NT2/D1 (cell line): ENCODE data around the gene PSMD1.

Experiments
- DNase-seq: peaks from one replicate; pipeline ENCODE4 v3.0.0-alpha.2; 2011; ENCODE audit warnings: low read depth, low spot score
- H3K27me3 ChIP-seq: 2 replicates; pipeline ENCODE4 v1.6.0; 2011; ENCODE audit warnings: mild to moderate bottlenecking; ENCODE audit not compliant: insufficient read length, insufficient read depth
- H3K36me3 ChIP-seq: 2 replicates; pipeline ENCODE4 v1.6.1; 2011; ENCODE audit warnings: mild to moderate bottlenecking, low read length, mixed read lengths; ENCODE audit not compliant: insufficient read depth, insufficient read length
- H3K4me1 ChIP-seq: 2 replicates; pipeline ENCODE4 v1.5.1; 2011; ENCODE audit not compliant: insufficient read depth, insufficient read length
- H3K4me3 ChIP-seq: 2 replicates; pipeline ENCODE4 v1.5.1; 2011; ENCODE audit warnings: low read depth; ENCODE audit not compliant: insufficient read length
- H3K9ac ChIP-seq: 2 replicates; pipeline ENCODE4 v1.6.0; 2011; ENCODE audit warnings: low read depth; ENCODE audit not compliant: insufficient read length
- H3K9me3 ChIP-seq: 2 replicates; pipeline ENCODE4 v1.5.1; 2011; ENCODE audit warnings: mild to moderate bottlenecking, low read length; ENCODE audit not compliant: insufficient read depth
- SUZ12 ChIP-seq: IDR thresholded peaks from 2 replicates; pipeline ENCODE4 v1.6.1; 2011; ENCODE audit not compliant: insufficient read length, insufficient read depth; ENCODE audit errors: extremely low read depth
- YY1 ChIP-seq: IDR thresholded peaks from 2 replicates; pipeline ENCODE4 v1.6.1; 2011; ENCODE audit not compliant: insufficient read length, insufficient read depth
- ZNF274 ChIP-seq: IDR thresholded peaks from 2 replicates; pipeline ENCODE4 v1.6.1; 2011; ENCODE audit warnings: mild to moderate bottlenecking, low read depth, low read length

The PSMD1 gene

GRCh38 chr2:231036578-231037106, 20.0 kb upstream of the PSMD1 start:
- H3K9me3 ChIP-seq: no peaks in the 10 kb centered on the region
- peaks cover 38% of the 10 kb centered on the region for H3K27me3 ChIP-seq
- no peak for DNase-seq
- H3K9ac ChIP-seq: no peak overlapping the region
- peaks cover 4% of the 10 kb centered on the region for H3K36me3 ChIP-seq
- H3K4me1 ChIP-seq: peaks cover 2% of the 10 kb centered on the region
- no peak overlapping the region for H3K4me3 ChIP-seq
- TF ChIP-seq SUZ12 (no peak), YY1 (no peak), ZNF274 (no peak)

GRCh38 chr2:231037202-231037730, 19.4 kb upstream of the PSMD1 start, which contains the start of gene C2orf72:
TSS of gene C2orf72 (plus strand) at chr2:231037523. CDS start at chr2:231037566, 43 bp downstream.
- Histone ChIP-seq H3K9ac (peak within 1 kb of the TSS; percentile 83), H3K4me3 (peak within 1 kb of the TSS; percentile 61), H3K27me3 (peaks cover 34% of the 10 kb centered on the region), H3K9me3 (no peaks in the 10 kb centered on the region), H3K4me1 (peaks cover 2% of the 10 kb centered on the region), H3K36me3 (peaks cover 10% of the 10 kb centered on the region)
- DNase-seq: no peak
- TF ChIP-seq SUZ12: no peak
- no peak for TF ChIP-seq YY1
- TF ChIP-seq ZNF274: no peak

GRCh38 chr2:231037731-231038482, 18.8 kb upstream of the PSMD1 start:
- Histone ChIP-seq H3K4me1 (peaks cover 2% of the 10 kb centered on the region), H3K36me3 (peaks cover 11% of the 10 kb centered on the region), H3K27me3 (peaks cover 27% of the 10 kb centered on the region), H3K4me3 (peak overlapping the region; percentile 61), H3K9ac (peak overlapping the region; percentile 83), H3K9me3 (no peaks in the 10 kb centered on the region)
- TF ChIP-seq SUZ12 (no peak), YY1 (no peak)
- no peak for DNase-seq

GRCh38 chr2:231038483-231039293, 18.0 kb upstream of the PSMD1 start:
- DNase-seq: no peak
- H3K9ac ChIP-seq: peak overlapping the region; percentile 83
- H3K9me3 ChIP-seq: no peaks in the 10 kb centered on the region
- H3K27me3 ChIP-seq: peaks cover 26% of the 10 kb centered on the region
- TF ChIP-seq YY1 (no peak), ZNF274 (no peak), SUZ12 (no peak)
- H3K4me1 ChIP-seq: peaks cover 2% of the 10 kb centered on the region
- H3K4me3 ChIP-seq: peak overlapping the region; percentile 61
- peaks cover 11% of the 10 kb centered on the region for H3K36me3 ChIP-seq

- no peak for DNase-seq
- H3K27me3 ChIP-seq: peaks cover 26% of the 10 kb centered on the region
- H3K9ac ChIP-seq: no peak overlapping the region
- TF ChIP-seq ZNF274 (no peak), SUZ12 (no peak), YY1 (no peak)
- H3K9me3 ChIP-seq: no peaks in the 10 kb centered on the region
- H3K4me3 ChIP-seq: no peak overlapping the region
- H3K36me3 ChIP-seq: peaks cover 16% of the 10 kb centered on the region
- peaks cover 2% of the 10 kb centered on the region for H3K4me1 ChIP-seq
These were observed 17.4 kb upstream of the PSMD1 start for GRCh38 chr2:231039294-231039664.

GRCh38 chr2:231039821-231040364, 16.8 kb upstream of the PSMD1 start:
- no peak overlapping the region for H3K9ac ChIP-seq
- TF ChIP-seq ZNF274 (no peak), SUZ12 (no peak), YY1 (no peak)
- H3K4me3 ChIP-seq: no peak overlapping the region
- DNase-seq: no peak
- no peaks in the 10 kb centered on the region for H3K9me3 ChIP-seq
- peaks cover 2% of the 10 kb centered on the region for H3K4me1 ChIP-seq
- H3K36me3 ChIP-seq: peaks cover 17% of the 10 kb centered on the region
- H3K27me3 ChIP-seq: peaks cover 26% of the 10 kb centered on the region
